SK-N-SH treated with all-trans-retinoic acid at 6 μM for 48 hours (cell line): ENCODE data around the gene AUTS2.

ENCODE experiments used
- ATAC-seq: fragments of 200-7000 bp; cut with Tn5 transposase; 3 replicates; pipeline ENCODE4 v1.9.1; 2020; ENCODE audit warnings: mild to moderate bottlenecking, moderate library complexity
- ARNTL ChIP-seq: fragments of 450-650 bp; formaldehyde crosslinking; IDR thresholded peaks from 2 replicates; pipeline ENCODE4 v1.5.0; 2020; ENCODE audit warnings: low read depth, mild to moderate bottlenecking, moderate library complexity, borderline replicate concordance
- BACH2 ChIP-seq: fragments of 250-450 bp; sonication (Bioruptor Pico); IDR thresholded peaks from 2 replicates; pipeline ENCODE4 v1.9.0; 2021; ENCODE audit warnings: mild to moderate bottlenecking, borderline replicate concordance
- ESRRG ChIP-seq: fragments of 250-450 bp; sonication (Bioruptor Pico); IDR thresholded peaks from 2 replicates; pipeline ENCODE4 v1.6.1; 2021; ENCODE audit warnings: mild to moderate bottlenecking
- GLIS3 ChIP-seq: fragments of 250-450 bp; sonication (Bioruptor Pico); IDR thresholded peaks from 2 replicates; pipeline ENCODE4 v1.5.0; 2020; ENCODE audit warnings: mild to moderate bottlenecking, moderate library complexity
- ISL1 ChIP-seq: fragments of 250-450 bp; sonication (Bioruptor Pico); IDR thresholded peaks from 2 replicates; pipeline ENCODE4 v2.1.2; 2022; ENCODE audit warnings: mild to moderate bottlenecking, moderate library complexity
- OSR1 ChIP-seq: fragments of 250-450 bp; sonication (Bioruptor Pico); IDR thresholded peaks from 2 replicates; pipeline ENCODE4 v1.8.0; 2022; ENCODE audit warnings: moderate library complexity, mild to moderate bottlenecking, inconsistent platforms
- PPARA ChIP-seq: fragments of 250-450 bp; sonication (Bioruptor Pico); IDR thresholded peaks from 2 replicates; pipeline ENCODE4 v1.5.0; 2020; ENCODE audit warnings: mild to moderate bottlenecking, borderline replicate concordance
- RARB ChIP-seq: fragments of 250-450 bp; sonication (Bioruptor Pico); IDR thresholded peaks from 2 replicates; pipeline ENCODE4 v1.8.0; 2021; ENCODE audit warnings: mild to moderate bottlenecking, moderate library complexity
- SNAI2 ChIP-seq: fragments of 250-450 bp; sonication (Bioruptor Pico); IDR thresholded peaks from 2 replicates; pipeline ENCODE4 v1.5.0; 2020; ENCODE audit warnings: mild to moderate bottlenecking, moderate library complexity
- TCF4 ChIP-seq: fragments of 250-450 bp; sonication (Bioruptor Pico); IDR thresholded peaks from 2 replicates; pipeline ENCODE4 v1.8.0; 2021; ENCODE audit warnings: mild to moderate bottlenecking, moderate library complexity, borderline replicate concordance
- TOX ChIP-seq: fragments of 250-450 bp; sonication (Bioruptor Pico); IDR thresholded peaks from 2 replicates; pipeline ENCODE4 v1.8.0; 2021; ENCODE audit warnings: mild to moderate bottlenecking, moderate library complexity, borderline replicate concordance
- ZC3H10 ChIP-seq: fragments of 250-450 bp; sonication (Bioruptor Pico); IDR thresholded peaks from 2 replicates; pipeline ENCODE4 v1.5.1; 2021; ENCODE audit warnings: mild to moderate bottlenecking, moderate library complexity
- ZFP3 ChIP-seq: fragments of 250-450 bp; sonication (Bioruptor Pico); IDR thresholded peaks from 2 replicates; pipeline ENCODE4 v1.5.0; 2020; ENCODE audit warnings: mild to moderate bottlenecking, moderate library complexity
- ZFP30 ChIP-seq: fragments of 450-650 bp; formaldehyde crosslinking; IDR thresholded peaks from 2 replicates; pipeline ENCODE4 v1.5.0; 2022; ENCODE audit warnings: mild to moderate bottlenecking, moderate library complexity
- ZNF565 ChIP-seq: fragments of 450-650 bp; formaldehyde crosslinking; conservative IDR thresholded peaks from 2 replicates; pipeline ENCODE4 v1.5.0; 2020; ENCODE audit warnings: low read depth, mild to moderate bottlenecking, moderate library complexity
- ZNF70 ChIP-seq: fragments of 450-650 bp; formaldehyde crosslinking; IDR thresholded peaks from 2 replicates; pipeline ENCODE4 v1.5.0; 2020; ENCODE audit warnings: mild to moderate bottlenecking, moderate library complexity
- ZNF8 ChIP-seq: fragments of 450-650 bp; formaldehyde crosslinking; IDR thresholded peaks from 2 replicates; pipeline ENCODE4 v1.5.0; 2020; ENCODE audit warnings: mild to moderate bottlenecking, moderate library complexity
- TF ChIP-seq, protein P1 (sequence below): fragments of 250-450 bp; sonication (Bioruptor Pico); IDR thresholded peaks from 2 replicates; pipeline ENCODE4 v1.8.0; 2021; ENCODE audit warnings: low read depth, mild to moderate bottlenecking, moderate library complexity, borderline replicate concordance
- TF ChIP-seq, protein P2 (sequence below): fragments of 250-450 bp; sonication (Bioruptor Pico); IDR thresholded peaks from 2 replicates; pipeline ENCODE4 v1.8.0; 2020; ENCODE audit warnings: mild to moderate bottlenecking, moderate library complexity, borderline replicate concordance
- TF ChIP-seq, protein P3 (sequence below): fragments of 250-450 bp; sonication (Bioruptor Pico); IDR thresholded peaks from 2 replicates; pipeline ENCODE4 v1.5.1; 2020; ENCODE audit warnings: low read depth, mild to moderate bottlenecking, moderate library complexity
- TF ChIP-seq, protein P4 (sequence below): fragments of 250-450 bp; sonication (Bioruptor Pico); IDR thresholded peaks from 2 replicates; pipeline ENCODE4 v1.5.1; 2021; ENCODE audit warnings: mild to moderate bottlenecking, moderate library complexity
- TF ChIP-seq, protein P5 (sequence below): fragments of 250-450 bp; sonication (Bioruptor Pico); IDR thresholded peaks from 2 replicates; pipeline ENCODE4 v1.5.0; 2020; ENCODE audit warnings: mild to moderate bottlenecking, moderate library complexity

The AUTS2 gene

DNA sequence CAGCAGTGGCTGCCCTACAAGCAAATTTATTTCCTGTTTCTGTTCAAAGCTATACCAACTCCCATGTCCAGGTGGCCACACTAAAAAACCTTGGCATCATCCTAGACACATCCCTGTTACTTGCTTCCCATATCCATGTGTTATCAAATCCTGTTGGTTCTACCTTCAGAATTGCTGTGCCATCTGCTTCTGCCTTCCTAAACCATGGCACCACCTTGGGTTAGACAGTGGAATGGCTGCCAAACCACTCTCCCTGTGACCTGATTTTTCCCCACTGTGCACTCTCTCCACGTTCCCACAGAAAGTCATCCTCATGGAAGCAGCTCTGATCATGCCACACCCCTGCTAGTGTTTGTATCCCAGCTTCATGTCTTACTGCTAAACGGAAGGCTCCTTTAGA lies 836.1 kb downstream of the AUTS2 start:
- TF ChIP-seq SNAI2, result no peak
- TF ChIP-seq TCF4 (CRISPR knock-in tag), result no peak
- TF ChIP-seq, protein P1, sequence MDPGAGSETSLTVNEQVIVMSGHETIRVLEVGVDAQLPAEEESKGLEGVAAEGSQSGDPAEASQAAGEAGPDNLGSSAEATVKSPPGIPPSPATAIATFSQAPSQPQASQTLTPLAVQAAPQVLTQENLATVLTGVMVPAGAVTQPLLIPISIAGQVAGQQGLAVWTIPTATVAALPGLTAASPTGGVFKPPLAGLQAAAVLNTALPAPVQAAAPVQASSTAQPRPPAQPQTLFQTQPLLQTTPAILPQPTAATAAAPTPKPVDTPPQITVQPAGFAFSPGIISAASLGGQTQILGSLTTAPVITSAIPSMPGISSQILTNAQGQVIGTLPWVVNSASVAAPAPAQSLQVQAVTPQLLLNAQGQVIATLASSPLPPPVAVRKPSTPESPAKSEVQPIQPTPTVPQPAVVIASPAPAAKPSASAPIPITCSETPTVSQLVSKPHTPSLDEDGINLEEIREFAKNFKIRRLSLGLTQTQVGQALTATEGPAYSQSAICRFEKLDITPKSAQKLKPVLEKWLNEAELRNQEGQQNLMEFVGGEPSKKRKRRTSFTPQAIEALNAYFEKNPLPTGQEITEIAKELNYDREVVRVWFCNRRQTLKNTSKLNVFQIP, result no peak
- TF ChIP-seq ESRRG, result no peak
- TF ChIP-seq ZC3H10 (CRISPR knock-in tag), result no peak
- TF ChIP-seq BACH2 (CRISPR knock-in tag), result no peak
- no peak for TF ChIP-seq GLIS3
- TF ChIP-seq OSR1 (CRISPR knock-in tag), result no peak
- TF ChIP-seq ZNF70 (CRISPR knock-in tag), result no peak
- no peak for TF ChIP-seq ZFP3 (CRISPR knock-in tag)
- TF ChIP-seq ZNF8 (CRISPR knock-in tag), result no peak
- TF ChIP-seq, protein P2, sequence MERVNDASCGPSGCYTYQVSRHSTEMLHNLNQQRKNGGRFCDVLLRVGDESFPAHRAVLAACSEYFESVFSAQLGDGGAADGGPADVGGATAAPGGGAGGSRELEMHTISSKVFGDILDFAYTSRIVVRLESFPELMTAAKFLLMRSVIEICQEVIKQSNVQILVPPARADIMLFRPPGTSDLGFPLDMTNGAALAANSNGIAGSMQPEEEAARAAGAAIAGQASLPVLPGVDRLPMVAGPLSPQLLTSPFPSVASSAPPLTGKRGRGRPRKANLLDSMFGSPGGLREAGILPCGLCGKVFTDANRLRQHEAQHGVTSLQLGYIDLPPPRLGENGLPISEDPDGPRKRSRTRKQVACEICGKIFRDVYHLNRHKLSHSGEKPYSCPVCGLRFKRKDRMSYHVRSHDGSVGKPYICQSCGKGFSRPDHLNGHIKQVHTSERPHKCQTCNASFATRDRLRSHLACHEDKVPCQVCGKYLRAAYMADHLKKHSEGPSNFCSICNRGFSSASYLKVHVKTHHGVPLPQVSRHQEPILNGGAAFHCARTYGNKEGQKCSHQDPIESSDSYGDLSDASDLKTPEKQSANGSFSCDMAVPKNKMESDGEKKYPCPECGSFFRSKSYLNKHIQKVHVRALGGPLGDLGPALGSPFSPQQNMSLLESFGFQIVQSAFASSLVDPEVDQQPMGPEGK (CRISPR knock-in tag), result no peak
- no peak for TF ChIP-seq TOX (CRISPR knock-in tag)
- TF ChIP-seq, protein P3, sequence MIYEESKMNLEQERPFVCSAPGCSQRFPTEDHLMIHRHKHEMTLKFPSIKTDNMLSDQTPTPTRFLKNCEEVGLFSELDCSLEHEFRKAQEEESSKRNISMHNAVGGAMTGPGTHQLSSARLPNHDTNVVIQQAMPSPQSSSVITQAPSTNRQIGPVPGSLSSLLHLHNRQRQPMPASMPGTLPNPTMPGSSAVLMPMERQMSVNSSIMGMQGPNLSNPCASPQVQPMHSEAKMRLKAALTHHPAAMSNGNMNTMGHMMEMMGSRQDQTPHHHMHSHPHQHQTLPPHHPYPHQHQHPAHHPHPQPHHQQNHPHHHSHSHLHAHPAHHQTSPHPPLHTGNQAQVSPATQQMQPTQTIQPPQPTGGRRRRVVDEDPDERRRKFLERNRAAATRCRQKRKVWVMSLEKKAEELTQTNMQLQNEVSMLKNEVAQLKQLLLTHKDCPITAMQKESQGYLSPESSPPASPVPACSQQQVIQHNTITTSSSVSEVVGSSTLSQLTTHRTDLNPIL (CRISPR knock-in tag), result no peak
- ATAC-seq, result peak; percentile 78

DNA sequence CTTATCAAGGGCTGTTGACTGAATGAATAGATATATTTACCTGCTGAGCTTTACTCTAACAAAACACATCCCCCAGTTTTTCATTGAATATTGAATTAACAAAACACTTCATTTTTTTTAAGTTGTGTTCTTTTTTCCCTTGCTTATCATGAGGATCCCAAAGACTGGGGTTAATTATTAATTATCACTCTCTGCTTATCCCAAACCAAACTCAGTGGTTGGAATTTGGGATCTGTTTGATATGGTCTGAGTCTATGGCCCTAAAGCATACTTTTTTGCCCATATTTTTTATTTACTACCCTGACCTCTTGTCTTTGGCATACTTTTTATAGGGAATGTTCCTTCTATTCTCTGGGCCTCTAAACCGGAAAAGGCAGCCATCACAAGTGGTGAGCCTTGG lies 836.5 kb downstream of the AUTS2 start:
- no peak for ATAC-seq
- TF ChIP-seq TCF4 (CRISPR knock-in tag) (no peak), ZNF8 (CRISPR knock-in tag) (no peak), ZFP30 (CRISPR knock-in tag) (no peak), ZNF565 (CRISPR knock-in tag) (no peak), ZC3H10 (CRISPR knock-in tag) (no peak), ISL1 (CRISPR knock-in tag) (no peak), ARNTL (CRISPR knock-in tag) (no peak), GLIS3 (no peak), OSR1 (CRISPR knock-in tag) (no peak), BACH2 (CRISPR knock-in tag) (no peak), ZNF70 (CRISPR knock-in tag) (no peak), RARB (CRISPR knock-in tag) (no peak), PPARA (no peak), ZFP3 (CRISPR knock-in tag) (no peak), ESRRG (no peak)
- TF ChIP-seq, protein P1, result no peak
- TF ChIP-seq, protein P4, sequence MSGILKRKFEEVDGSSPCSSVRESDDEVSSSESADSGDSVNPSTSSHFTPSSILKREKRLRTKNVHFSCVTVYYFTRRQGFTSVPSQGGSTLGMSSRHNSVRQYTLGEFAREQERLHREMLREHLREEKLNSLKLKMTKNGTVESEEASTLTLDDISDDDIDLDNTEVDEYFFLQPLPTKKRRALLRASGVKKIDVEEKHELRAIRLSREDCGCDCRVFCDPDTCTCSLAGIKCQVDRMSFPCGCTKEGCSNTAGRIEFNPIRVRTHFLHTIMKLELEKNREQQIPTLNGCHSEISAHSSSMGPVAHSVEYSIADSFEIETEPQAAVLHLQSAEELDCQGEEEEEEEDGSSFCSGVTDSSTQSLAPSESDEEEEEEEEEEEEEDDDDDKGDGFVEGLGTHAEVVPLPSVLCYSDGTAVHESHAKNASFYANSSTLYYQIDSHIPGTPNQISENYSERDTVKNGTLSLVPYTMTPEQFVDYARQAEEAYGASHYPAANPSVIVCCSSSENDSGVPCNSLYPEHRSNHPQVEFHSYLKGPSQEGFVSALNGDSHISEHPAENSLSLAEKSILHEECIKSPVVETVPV (CRISPR knock-in tag), result no peak
- TF ChIP-seq, protein P5, sequence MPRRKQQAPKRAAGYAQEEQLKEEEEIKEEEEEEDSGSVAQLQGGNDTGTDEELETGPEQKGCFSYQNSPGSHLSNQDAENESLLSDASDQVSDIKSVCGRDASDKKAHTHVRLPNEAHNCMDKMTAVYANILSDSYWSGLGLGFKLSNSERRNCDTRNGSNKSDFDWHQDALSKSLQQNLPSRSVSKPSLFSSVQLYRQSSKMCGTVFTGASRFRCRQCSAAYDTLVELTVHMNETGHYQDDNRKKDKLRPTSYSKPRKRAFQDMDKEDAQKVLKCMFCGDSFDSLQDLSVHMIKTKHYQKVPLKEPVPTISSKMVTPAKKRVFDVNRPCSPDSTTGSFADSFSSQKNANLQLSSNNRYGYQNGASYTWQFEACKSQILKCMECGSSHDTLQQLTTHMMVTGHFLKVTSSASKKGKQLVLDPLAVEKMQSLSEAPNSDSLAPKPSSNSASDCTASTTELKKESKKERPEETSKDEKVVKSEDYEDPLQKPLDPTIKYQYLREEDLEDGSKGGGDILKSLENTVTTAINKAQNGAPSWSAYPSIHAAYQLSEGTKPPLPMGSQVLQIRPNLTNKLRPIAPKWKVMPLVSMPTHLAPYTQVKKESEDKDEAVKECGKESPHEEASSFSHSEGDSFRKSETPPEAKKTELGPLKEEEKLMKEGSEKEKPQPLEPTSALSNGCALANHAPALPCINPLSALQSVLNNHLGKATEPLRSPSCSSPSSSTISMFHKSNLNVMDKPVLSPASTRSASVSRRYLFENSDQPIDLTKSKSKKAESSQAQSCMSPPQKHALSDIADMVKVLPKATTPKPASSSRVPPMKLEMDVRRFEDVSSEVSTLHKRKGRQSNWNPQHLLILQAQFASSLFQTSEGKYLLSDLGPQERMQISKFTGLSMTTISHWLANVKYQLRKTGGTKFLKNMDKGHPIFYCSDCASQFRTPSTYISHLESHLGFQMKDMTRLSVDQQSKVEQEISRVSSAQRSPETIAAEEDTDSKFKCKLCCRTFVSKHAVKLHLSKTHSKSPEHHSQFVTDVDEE (CRISPR knock-in tag), result no peak
- TF ChIP-seq, protein P3 (CRISPR knock-in tag), result no peak
- TF ChIP-seq, protein P2 (CRISPR knock-in tag), result no peak
